GM12878 (cell line): Measurements from ENCODE around the gene CEBPG. TPM values are rescaled to one million over a fixed set of nuclear protein-coding genes. Genes with fewer than 3 reads are reported as not detected.

Experiments
- ATAC-seq: fragments of 200-7000 bp; cut with Tn5 transposase; 3 replicates; pipeline ENCODE4 v1.9.1; 2020; ENCODE audit warnings: mild to moderate bottlenecking, moderate library complexity
- BruUV-seq: library from RNA; stranded (reverse); fragments of 400-500 nt; replicated peaks from 2 replicates; lab custom pipeline; 2021; lab: Mats Ljungman, UMichigan
- CTCF ChIA-PET: fragments of 300-600 bp; sonication (Branson Sonifier 250); formaldehyde crosslinking; extraction: SDS; loops from one replicate; lab custom pipeline; 2021; ENCODE audit warnings: inconsistent platforms; lab: Yijun Ruan, JAX
- POLR2A ChIA-PET: fragments of 350-600 bp; formaldehyde crosslinking; extraction: SDS; loops from one replicate; lab custom pipeline; 2021; ENCODE audit warnings: inconsistent platforms; lab: Charles Lee
- RAD21 ChIA-PET: fragments of 300-600 bp; sonication (Branson Sonifier 250); formaldehyde crosslinking; loops from one replicate; lab custom pipeline; 2023; ENCODE audit warnings: antibody characterized with exemption; ENCODE audit not compliant: unreplicated experiment; lab: Charles Lee
- SMC1A ChIA-PET: fragments of 300-600 bp; sonication (Branson Sonifier 250); formaldehyde crosslinking; loops from one replicate; lab custom pipeline; 2023; ENCODE audit not compliant: unreplicated experiment, uncharacterized antibody; lab: Charles Lee
- DNase-seq: peaks from one replicate; pipeline ENCODE4 v3.0.0-alpha.2; 2011; ENCODE audit warnings: low read depth, low spot score
- FAIRE-seq: peaks from 3 replicates; lab custom pipeline; 2011; peaks lifted over from hg19 to GRCh38; lab: Jason Lieb, UNC
- H2AFZ ChIP-seq: 2 replicates; pipeline ENCODE4 v1.6.0; 2011; ENCODE audit warnings: low read depth, low read length, control low read depth; ENCODE audit not compliant: control insufficient read depth
- H3K27ac ChIP-seq: 2 replicates; pipeline ENCODE4 v1.5.1; 2011; ENCODE audit warnings: control low read depth; ENCODE audit not compliant: control insufficient read depth, insufficient read depth
- H3K27me3 ChIP-seq, 2 experiments: replicated peaks in 1 of 2; 2 replicates each; pipeline versions ENCODE4 v1.6.0 to v1.6.1; 2011; ENCODE audit warnings: low read length in 1 of 2; ENCODE audit not compliant: control insufficient read depth in 2 of 2, insufficient read depth in 2 of 2
- H3K36me3 ChIP-seq, 2 experiments: 2 replicates each; pipeline ENCODE4 v1.5.1; 2011; ENCODE audit warnings: low read length in 1 of 2; ENCODE audit not compliant: control insufficient read depth in 2 of 2, insufficient read depth in 2 of 2
- H3K4me1 ChIP-seq: 2 replicates; pipeline ENCODE4 v1.6.1; 2011; ENCODE audit warnings: mild to moderate bottlenecking, low read length, moderate library complexity, mixed read lengths; ENCODE audit not compliant: control insufficient read depth, insufficient read depth
- H3K4me2 ChIP-seq: 2 replicates; pipeline ENCODE4 v1.6.0; 2011; ENCODE audit warnings: control low read depth; ENCODE audit not compliant: control insufficient read depth, insufficient read depth
- H3K4me3 ChIP-seq: fragments of 200-600 bp; sonication (generic); 2 replicates; pipeline ENCODE4 v1.5.1; 2016
- H3K79me2 ChIP-seq: 2 replicates; pipeline ENCODE4 v1.6.0; 2011; ENCODE audit warnings: low read length; ENCODE audit not compliant: control insufficient read depth, insufficient read depth
- H3K9ac ChIP-seq: 2 replicates; pipeline ENCODE4 v1.8.0; 2011; ENCODE audit warnings: low read length, control low read depth, mixed read lengths; ENCODE audit not compliant: control insufficient read depth, insufficient read depth
- H3K9me3 ChIP-seq: replicated peaks from 3 replicates; pipeline ENCODE4 v1.5.1; 2011; ENCODE audit warnings: mild to moderate bottlenecking, low read length; ENCODE audit not compliant: control insufficient read depth, insufficient read depth
- H4K20me1 ChIP-seq: 2 replicates; pipeline ENCODE4 v1.6.0; 2011; ENCODE audit not compliant: control insufficient read depth, insufficient read depth
- BCLAF1 ChIP-seq: fragments of 450-650 bp; IDR thresholded peaks from 2 replicates; pipeline ENCODE4 v1.6.1; 2017; ENCODE audit warnings: antibody characterized with exemption, mild to moderate bottlenecking, moderate library complexity
- EP300 ChIP-seq, 2 experiments: fragments of 150-350 bp in 1 of 2; IDR thresholded peaks; 2 replicates each; pipeline ENCODE4 v1.6.1; 2011 to 2012; ENCODE audit warnings: low read depth in 2 of 2, low read length in 2 of 2, borderline replicate concordance in 1 of 2, improper control_type of control experiment in 1 of 2, inconsistent platforms in 1 of 2; ENCODE audit not compliant: control insufficient read depth in 1 of 2
- JUND ChIP-seq: IDR thresholded peaks from 2 replicates; pipeline ENCODE4 v1.6.1; 2012; ENCODE audit warnings: low read depth, mild to moderate bottlenecking, low read length, improper control_type of control experiment, moderate library complexity
- POLR2AphosphoS2 ChIP-seq: IDR thresholded peaks from 2 replicates; pipeline ENCODE4 v1.6.1; 2011; ENCODE audit warnings: low read depth, mild to moderate bottlenecking, low read length, improper control_type of control experiment, moderate library complexity
- SREBF1 ChIP-seq: IDR thresholded peaks from 2 replicates; pipeline ENCODE4 v1.6.1; 2012; ENCODE audit warnings: mild to moderate bottlenecking, low read length
- ZNF24 ChIP-seq: fragments of 450-650 bp; IDR thresholded peaks from 2 replicates; pipeline ENCODE4 v1.6.1; 2017; ENCODE audit warnings: antibody characterized with exemption, mild to moderate bottlenecking
- WGBS: methylation state at CpG from one replicate; pipeline ENCODE4 v1.1.6; 2016; ENCODE audit warnings: low lambda C conversion rate; ENCODE audit not compliant: insufficient replicate concordance, insufficient coverage; ENCODE audit errors: missing lambda C conversion rate; 5-methylcytosine and 5-hydroxymethylcytosine counted together
- in situ Hi-C: fragments of 300-500 bp; cut with MboI; formaldehyde crosslinking; loops from 9 replicates; pipeline ENCODE4 v1.14.3; 2018; ENCODE audit warnings: mixed read lengths
- intact Hi-C: fragments of 100-400 bp; cut with micrococcal nuclease; formaldehyde crosslinking; loops from one replicate; pipeline ENCODE4 v1.14.2; 2022; ENCODE audit not compliant: unreplicated experiment
- polyA plus RNA-seq, 11 experiments: library from polyadenylated mRNA; depleted of rRNA in 4 of 11; unstranded in 6 of 11; stranded (reverse) in 5 of 11; fragments of >200 nt; fragmentation: Nextera tagmentation in 4 of 11; fragmentation: Illumina TruSeq in 1 of 11; extraction: Ambion mirVana in 4 of 11; extraction: Trizol in 1 of 11; gene quantifications; 1 replicate in 1 of 11; 2 replicates in 10 of 11; pipeline versions ENCODE4 v1.2.1 to v1.2.3, GENCODE V29; 2011 to 2016; ENCODE audit warnings: inconsistent platforms in 2 of 11, missing spikeins in 2 of 11, low read depth in 1 of 11
- total RNA-seq, 4 experiments: library from RNA; depleted of rRNA in 3 of 4; stranded (reverse); fragments of >200 nt in 3 of 4; fragmentation: Illumina TruSeq in 1 of 4; extraction: Trizol in 1 of 4; gene quantifications; 2 replicates each; pipeline versions ENCODE4 v1.2.1 to v1.2.3, GENCODE V29; 2013 to 2021

Gene CEBPG
- total and polyA plus RNA-seq, 10 of the 15 experiments (the other 5 are each of a cell fraction or from before 2014, with no cell fraction given): 5.2 to 22.4 (median 20.0) TPM

DNA sequence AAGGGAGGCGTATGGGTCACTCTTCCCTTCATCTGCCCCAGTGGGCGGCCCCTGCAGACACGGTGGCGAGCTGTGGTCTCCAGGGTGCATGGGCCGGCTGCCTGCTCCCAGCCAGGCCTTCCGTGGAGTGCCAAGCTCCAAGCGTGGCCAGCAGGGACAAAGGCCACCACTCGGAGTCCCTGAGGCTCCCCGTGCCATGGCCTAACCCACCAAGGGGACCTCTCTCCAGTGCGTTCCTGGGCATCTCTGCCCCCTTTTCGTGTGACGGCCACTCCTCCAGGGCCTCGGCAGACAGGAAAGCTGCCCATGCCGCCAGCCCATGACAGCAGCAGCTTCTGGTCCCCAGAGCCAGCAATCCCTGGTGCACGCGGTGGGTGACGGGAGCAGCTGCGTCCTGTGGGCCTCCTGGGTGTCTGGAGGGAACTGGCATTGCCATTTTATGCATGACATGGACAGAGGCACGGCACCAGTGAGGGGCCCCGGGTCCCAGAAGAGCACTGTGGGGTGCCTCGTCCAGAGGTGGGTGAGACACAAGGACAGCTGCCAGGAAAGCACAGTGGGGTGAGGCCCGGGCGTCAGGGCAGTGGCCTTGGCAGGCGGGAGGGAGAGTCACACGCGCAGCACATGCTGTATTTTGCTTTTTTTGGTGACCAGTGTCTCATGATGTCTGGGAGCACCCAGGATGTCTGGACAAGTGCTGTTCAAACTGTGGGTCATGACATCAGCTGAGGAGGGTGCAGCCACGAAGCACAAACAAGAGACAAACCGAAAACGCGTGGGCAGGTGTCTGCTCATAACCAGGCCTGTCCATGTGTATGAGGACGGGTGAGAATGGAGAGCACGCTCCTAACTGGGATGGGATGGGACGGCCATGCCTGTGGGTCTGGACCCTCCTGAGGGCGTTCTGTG, 32.3 kb downstream of the CEBPG start:
- in situ Hi-C loops: loop anchor here (5.0 kb wide), 1 partner anchor 169 kb away; no protein-coding TSS in a partner anchor
- Histone ChIP-seq H4K20me1 (no peaks in the 10 kb centered on the region), H3K79me2 (no peaks in the 10 kb centered on the region), H3K27ac (no peak overlapping the region), H3K9ac (no peak overlapping the region), H3K4me1 (0 out of 2 replicates have a peak, but pooled peaks cover 4% of the 10 kb centered on the region), H3K27me3 (no peaks in the 10 kb centered on the region), H3K36me3 (no peaks in the 10 kb centered on the region), H2AFZ (no peak overlapping the region), H3K4me3 (no peak overlapping the region), H3K9me3 (no peaks in the 10 kb centered on the region), H3K4me2 (no peak overlapping the region)
- ATAC-seq (no peak; the same call in 1 of the 3 replicates), DNase-seq (no peak), FAIRE-seq (no peak)
- CTCF ChIA-PET: interaction anchor here (0.7 to 4.0 kb wide), 11 partner anchors 9 to 281 kb away, joined by 3 to 46 read pairs (median 3); no protein-coding TSS in a partner anchor
- TF ChIP-seq JUND (no peak), POLR2AphosphoS2 (no peak), EP300 (IDR thresholded peaks at IDR 0.05; ENCODE audit: borderline replicate concordance in 1 of 2, control insufficient read depth in 1 of 2, low read depth in 2 of 2, low read length in 2 of 2) (no peak), BCLAF1 (no peak), SREBF1 (no peak), ZNF24 (no peak)
- intact Hi-C loops: loop anchor here (1.0 to 5.0 kb wide), 3 partner anchors 171 to 279 kb away; no protein-coding TSS in a partner anchor
- POLR2A ChIA-PET: no interaction called here
- 78% methylated on average over 34 of the region's 34 CpGs for whole genome bisulfite sequencing
- SMC1A ChIA-PET: interaction anchor here (0.9 to 1.8 kb wide), 6 partner anchors 24 to 277 kb away, joined by 3 to 8 read pairs (median 4); no protein-coding TSS in a partner anchor
- no TSS peak for BruUV-seq
- RAD21 ChIA-PET: interaction anchor here (0.9 to 1.5 kb wide), 2 partner anchors 164 to 165 kb away, joined by 4 to 6 read pairs; no protein-coding TSS in a partner anchor
